ENCODE measurements around the gene DCHS2. TPM values are rescaled to one million over a fixed set of nuclear protein-coding genes. Genes with fewer than 3 reads are reported as not detected.

The DCHS2 gene
- total RNA-seq, 1 donor from 2014 or later: not detected

GRCh38 chr4:154186035-154186434 lies 305.6 kb downstream of the DCHS2 start:
- H3K27me3 Mint-ChIP-seq (ENCODE audit: low read depth): no peaks in the 10 kb centered on the region
- intact Hi-C loops (cut with micrococcal nuclease): no loop called here
- H3K9me3 Mint-ChIP-seq: no peaks in the 10 kb centered on the region
- no peaks in the 10 kb centered on the region for H3K36me3 Mint-ChIP-seq (ENCODE audit: low read depth)
- DNase-seq (ENCODE audit: low spot score): no peak
- H3K27ac Mint-ChIP-seq: no peak overlapping the region
- H3K4me3 Mint-ChIP-seq (ENCODE audit: low read depth): no peak overlapping the region
- no peaks in the 10 kb centered on the region for H3K4me1 Mint-ChIP-seq (ENCODE audit: low read depth)

DNA sequence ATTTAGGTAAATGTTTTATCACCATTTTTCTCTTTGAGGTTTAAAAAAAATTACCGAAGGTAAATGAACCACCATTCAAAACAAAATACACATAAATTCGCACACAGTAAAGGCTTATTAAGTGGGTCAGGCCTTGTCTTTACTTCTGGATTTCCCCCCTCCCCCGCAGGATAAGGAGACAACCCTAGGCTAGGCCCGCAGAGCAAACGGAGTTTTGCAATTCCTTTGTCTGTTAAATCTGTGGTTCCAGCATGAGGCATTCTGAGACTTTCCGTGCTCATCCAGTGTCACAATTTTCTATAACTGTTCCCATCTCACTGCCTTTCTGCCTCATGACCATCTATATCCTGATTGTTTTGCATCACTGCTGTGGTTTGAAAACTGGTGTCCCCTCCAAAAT lies 307.4 kb downstream of the DCHS2 start:
- Mint-ChIP-seq H3K4me1 (ENCODE audit: low read depth) (no peaks in the 10 kb centered on the region), H3K4me3 (ENCODE audit: low read depth) (no peak overlapping the region)
- intact Hi-C loops (cut with micrococcal nuclease): no loop called here

GRCh38 chr4:154183264-154183663 lies 308.3 kb downstream of the DCHS2 start:
- H3K27ac Mint-ChIP-seq: no peak overlapping the region
- H3K9me3 Mint-ChIP-seq: no peaks in the 10 kb centered on the region
- H3K4me3 Mint-ChIP-seq (ENCODE audit: low read depth): no peak overlapping the region
- DNase-seq (ENCODE audit: low spot score): no peak
- H3K27me3 Mint-ChIP-seq (ENCODE audit: low read depth): no peaks in the 10 kb centered on the region
- no peaks in the 10 kb centered on the region for H3K36me3 Mint-ChIP-seq (ENCODE audit: low read depth)
- no peaks in the 10 kb centered on the region for H3K4me1 Mint-ChIP-seq (ENCODE audit: low read depth)
- intact Hi-C loops (cut with micrococcal nuclease): no loop called here

More for the DNA sequence above, 307.4 kb downstream of the DCHS2 start:
- Mint-ChIP-seq H3K27ac (no peak overlapping the region), H3K27me3 (ENCODE audit: low read depth) (no peaks in the 10 kb centered on the region), H3K36me3 (ENCODE audit: low read depth) (no peaks in the 10 kb centered on the region), H3K9me3 (no peaks in the 10 kb centered on the region)
- DNase-seq (ENCODE audit: low spot score): no peak

Other genes starting within 250 kb of the DCHS2 start
- gene PLRG1, start 58.6 kb upstream of the DCHS2 start, total RNA-seq: 81.2 and 83.4 TPM in 2 replicates
- gene FGB, start 71.2 kb upstream of the DCHS2 start, total RNA-seq: not detected in 2 replicates
- not detected in 2 replicates for gene FGA, start 98.9 kb upstream of the DCHS2 start, total RNA-seq
- gene FGG, start 120.9 kb upstream of the DCHS2 start, total RNA-seq: not detected in 2 replicates